ENCODE measurements around the gene CALML5.
"Not testable (repeated sequence)": the region's sequence is repeated elsewhere in the genome, so short reads cannot be mapped to it uniquely, and the experiment has no call there.

Gene CALML5

GRCh38 chr10:5479481-5480161 is 19.7 kb downstream of the CALML5 start:
- DNase-seq = peak; percentile 4 to 14

- no peak for DNase-seq
Observed at GRCh38 chr10:5478694-5479305, 20.6 kb downstream of the CALML5 start.

GRCh38 chr10:5477948-5478693 is 21.2 kb downstream of the CALML5 start:
- no peak for DNase-seq

- no peak for DNase-seq
Observed at GRCh38 chr10:5476918-5477525, 22.3 kb downstream of the CALML5 start.

GRCh38 chr10:5475974-5476807 is 23.2 kb downstream of the CALML5 start:
- not testable (repeated sequence) for DNase-seq

GRCh38 chr10:5475088-5475487 is 24.3 kb downstream of the CALML5 start:
- not testable (repeated sequence) for DNase-seq

GRCh38 chr10:5474642-5475041 is 24.7 kb downstream of the CALML5 start:
- not testable (repeated sequence) for DNase-seq

GRCh38 chr10:5470062-5470751 is 29.2 kb downstream of the CALML5 start:
- DNase-seq = no peak

GRCh38 chr10:5469353-5470061 is 29.9 kb downstream of the CALML5 start:
- no peak for DNase-seq

GRCh38 chr10:5468262-5469106 is 30.9 kb downstream of the CALML5 start:
- DNase-seq = no peak

GRCh38 chr10:5467634-5468255 is 31.6 kb downstream of the CALML5 start:
- DNase-seq = no peak

GRCh38 chr10:5467207-5467535 is 32.2 kb downstream of the CALML5 start:
- DNase-seq = no peak

- DNase-seq = no peak
Observed at GRCh38 chr10:5466451-5467206, 32.7 kb downstream of the CALML5 start.

- DNase-seq = no peak
Observed at GRCh38 chr10:5465976-5466450, 33.4 kb downstream of the CALML5 start.

GRCh38 chr10:5464546-5464945 is 34.8 kb downstream of the CALML5 start:
- DNase-seq = no peak

GRCh38 chr10:5462841-5463293 is 36.5 kb downstream of the CALML5 start:
- no peak for DNase-seq

- no peak for DNase-seq
Observed at GRCh38 chr10:5461914-5462840, 37.2 kb downstream of the CALML5 start.

- no peak for DNase-seq
Observed at GRCh38 chr10:5461203-5461588, 38.2 kb downstream of the CALML5 start.
